Measurements from ENCODE around the gene PGPEP1. TPM values are rescaled to one million over a fixed set of nuclear protein-coding genes. Genes with fewer than 3 reads are reported as not detected.

PGPEP1 gene
- total RNA-seq, 2 donors from 2014 or later: 7.7 to 9.0 TPM

DNA sequence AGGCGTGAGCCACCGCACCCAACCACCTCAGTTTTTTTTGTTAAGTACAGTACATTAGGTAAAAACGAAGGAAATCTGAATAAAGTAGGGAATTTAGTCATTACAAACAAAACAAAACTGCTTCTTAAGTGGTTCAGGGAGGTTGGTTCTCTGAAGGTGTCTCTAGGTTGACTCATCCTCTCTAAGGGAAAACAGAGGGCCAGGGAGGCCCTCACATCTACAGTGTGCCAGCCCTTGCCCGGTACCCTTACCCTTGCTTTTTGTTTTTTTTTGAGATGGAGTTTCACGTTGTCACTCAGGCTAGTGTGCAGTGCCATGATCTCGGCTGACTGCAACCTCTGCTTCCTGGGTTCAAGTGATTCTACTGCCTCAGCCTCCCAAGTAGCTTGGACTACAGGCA is 41.8 kb upstream of the PGPEP1 start:
- H3K4me1 Mint-ChIP-seq: peaks cover 7% of the 10 kb centered on the region

DNA sequence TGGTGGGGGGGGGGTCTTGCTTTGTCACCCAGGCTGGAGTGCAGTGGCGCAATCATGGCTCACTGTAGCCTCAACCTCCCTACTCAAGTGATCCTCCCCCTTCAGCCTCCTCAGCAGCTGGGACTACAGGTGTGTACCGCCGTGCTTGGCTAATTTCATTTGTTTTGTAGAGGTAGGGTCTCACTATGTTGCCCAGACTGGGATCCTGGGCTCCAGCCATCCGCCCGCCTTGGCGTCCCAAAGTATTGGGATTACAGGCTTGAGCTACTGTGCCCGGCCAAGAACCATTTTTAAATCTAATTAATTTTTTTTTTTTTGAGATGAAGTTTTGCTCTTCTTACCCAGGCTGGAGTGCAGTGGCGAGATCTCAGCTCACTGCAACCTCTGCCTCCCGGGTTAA is 40.7 kb upstream of the PGPEP1 start:
- TF ChIP-seq, protein P1, sequence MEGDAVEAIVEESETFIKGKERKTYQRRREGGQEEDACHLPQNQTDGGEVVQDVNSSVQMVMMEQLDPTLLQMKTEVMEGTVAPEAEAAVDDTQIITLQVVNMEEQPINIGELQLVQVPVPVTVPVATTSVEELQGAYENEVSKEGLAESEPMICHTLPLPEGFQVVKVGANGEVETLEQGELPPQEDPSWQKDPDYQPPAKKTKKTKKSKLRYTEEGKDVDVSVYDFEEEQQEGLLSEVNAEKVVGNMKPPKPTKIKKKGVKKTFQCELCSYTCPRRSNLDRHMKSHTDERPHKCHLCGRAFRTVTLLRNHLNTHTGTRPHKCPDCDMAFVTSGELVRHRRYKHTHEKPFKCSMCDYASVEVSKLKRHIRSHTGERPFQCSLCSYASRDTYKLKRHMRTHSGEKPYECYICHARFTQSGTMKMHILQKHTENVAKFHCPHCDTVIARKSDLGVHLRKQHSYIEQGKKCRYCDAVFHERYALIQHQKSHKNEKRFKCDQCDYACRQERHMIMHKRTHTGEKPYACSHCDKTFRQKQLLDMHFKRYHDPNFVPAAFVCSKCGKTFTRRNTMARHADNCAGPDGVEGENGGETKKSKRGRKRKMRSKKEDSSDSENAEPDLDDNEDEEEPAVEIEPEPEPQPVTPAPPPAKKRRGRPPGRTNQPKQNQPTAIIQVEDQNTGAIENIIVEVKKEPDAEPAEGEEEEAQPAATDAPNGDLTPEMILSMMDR (conservative IDR thresholded peaks at IDR 0.05): no peak
- Mint-ChIP-seq H3K4me1 (peaks cover 10% of the 10 kb centered on the region), H3K36me3 (ENCODE audit: low read depth) (no peaks in the 10 kb centered on the region), H3K4me3 (no peak overlapping the region), H3K27me3 (ENCODE audit: insufficient read depth) (no peaks in the 10 kb centered on the region), H3K27ac (no peak overlapping the region), H3K9me3 (no peaks in the 10 kb centered on the region)
- peaks cover 3% of the 10 kb centered on the region for H3K4me1 ChIP-seq (ENCODE audit: control insufficient read depth, insufficient read depth, low read length)
- DNase-seq: no peak
- no peaks in the 10 kb centered on the region for H3K9me3 ChIP-seq (ENCODE audit: control insufficient read depth, low read length)
- H3K27ac ChIP-seq (ENCODE audit: low read depth, low read length): no peak overlapping the region
- WGBS, 2 experiments (ENCODE audit: insufficient coverage in 1 of 2, insufficient read length in 1 of 2): 93 to 96% methylated on average over 4 to 9 of the region's 9 CpGs
- no peaks in the 10 kb centered on the region for H3K27me3 ChIP-seq (ENCODE audit: control insufficient read depth, insufficient read depth, low read length, poor library complexity, severe bottlenecking)
- H3K36me3 ChIP-seq (ENCODE audit: control insufficient read depth, insufficient read depth, low read length): no peaks in the 10 kb centered on the region
- no peak overlapping the region for H3K4me3 ChIP-seq (ENCODE audit: low read length)
- no peak overlapping the region for H3K9ac ChIP-seq (ENCODE audit: extremely low read depth, low read length, poor library complexity, severe bottlenecking)

More for the DNA sequence above, 41.8 kb upstream of the PGPEP1 start:
- TF ChIP-seq, protein P1 (conservative IDR thresholded peaks at IDR 0.05): no peak
- Mint-ChIP-seq H3K9me3 (no peaks in the 10 kb centered on the region), H3K27me3 (ENCODE audit: insufficient read depth) (no peaks in the 10 kb centered on the region), H3K4me3 (no peak overlapping the region), H3K36me3 (ENCODE audit: low read depth) (no peaks in the 10 kb centered on the region), H3K27ac (no peak overlapping the region)
- Histone ChIP-seq H3K4me1 (ENCODE audit: control insufficient read depth, insufficient read depth, low read length) (no peaks in the 10 kb centered on the region), H3K4me3 (ENCODE audit: low read length) (no peak overlapping the region), H3K36me3 (ENCODE audit: control insufficient read depth, insufficient read depth, low read length) (no peaks in the 10 kb centered on the region), H3K27ac (ENCODE audit: low read depth, low read length) (no peak overlapping the region), H3K9ac (ENCODE audit: extremely low read depth, low read length, poor library complexity, severe bottlenecking) (no peak overlapping the region), H3K27me3 (ENCODE audit: control insufficient read depth, insufficient read depth, low read length, poor library complexity, severe bottlenecking) (no peaks in the 10 kb centered on the region), H3K9me3 (ENCODE audit: control insufficient read depth, low read length) (no peaks in the 10 kb centered on the region)
- DNase-seq: no peak
- 90 to 91% methylated on average over 2 to 3 of the region's 6 CpGs for WGBS, 2 experiments (ENCODE audit: insufficient coverage in 1 of 2, insufficient read length in 1 of 2)

DNA sequence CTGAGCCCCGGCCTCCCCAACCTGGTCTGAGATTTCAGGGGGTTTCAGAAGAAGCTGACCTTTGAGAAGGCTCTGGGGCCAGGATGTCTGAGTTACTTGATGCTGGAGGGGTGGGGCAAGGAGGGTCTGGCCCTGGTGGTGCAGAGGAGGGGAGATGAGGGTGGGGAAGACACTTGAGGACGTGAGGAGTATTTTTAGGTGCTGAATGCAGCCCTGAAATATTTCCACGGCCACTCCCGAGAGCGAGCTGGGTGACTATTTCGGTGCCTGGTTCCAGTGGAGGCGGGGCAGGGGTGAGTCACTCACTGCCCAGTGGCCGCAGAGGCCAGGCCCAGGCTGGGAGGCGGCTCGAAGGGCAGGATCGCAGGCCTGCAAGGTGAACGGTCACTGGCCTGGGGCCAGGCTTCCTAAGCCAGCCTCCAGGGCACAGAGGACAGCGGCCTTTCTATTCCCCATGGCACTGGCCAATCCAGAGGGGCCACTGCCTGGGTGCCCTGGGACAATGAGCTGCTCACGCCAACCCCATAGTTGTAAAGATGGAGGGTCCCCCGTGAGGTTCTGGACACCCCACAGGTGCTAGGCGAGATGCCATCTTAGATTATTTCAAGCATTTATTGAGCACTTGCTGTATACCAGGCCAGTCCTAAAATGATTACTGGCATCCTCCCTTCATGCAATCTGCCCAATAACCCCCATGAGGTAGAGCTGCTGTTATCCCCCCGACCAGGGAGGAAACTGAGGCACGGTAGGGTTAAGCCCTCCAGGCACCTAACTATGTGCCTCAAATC is 39.3 kb upstream of the PGPEP1 start:
- no peaks in the 10 kb centered on the region for H3K36me3 Mint-ChIP-seq (ENCODE audit: low read depth)
- DNase-seq: peak; percentile 54
- H3K9ac ChIP-seq (ENCODE audit: extremely low read depth, low read length, poor library complexity, severe bottlenecking): no peak overlapping the region
- H3K36me3 ChIP-seq (ENCODE audit: control insufficient read depth, insufficient read depth, low read length): peaks cover 3% of the 10 kb centered on the region
- no peaks in the 10 kb centered on the region for H3K9me3 ChIP-seq (ENCODE audit: control insufficient read depth, low read length)
- no peaks in the 10 kb centered on the region for H3K9me3 Mint-ChIP-seq
- H3K4me1 Mint-ChIP-seq: peaks cover 15% of the 10 kb centered on the region
- TF ChIP-seq, protein P1 (conservative IDR thresholded peaks at IDR 0.05): no peak
- no peak overlapping the region for H3K4me3 ChIP-seq (ENCODE audit: low read length)
- peaks cover 8% of the 10 kb centered on the region for H3K4me1 ChIP-seq (ENCODE audit: control insufficient read depth, insufficient read depth, low read length)
- H3K27me3 Mint-ChIP-seq (ENCODE audit: insufficient read depth): no peaks in the 10 kb centered on the region
- no peak overlapping the region for H3K27ac ChIP-seq (ENCODE audit: low read depth, low read length)
- no peaks in the 10 kb centered on the region for H3K27me3 ChIP-seq (ENCODE audit: control insufficient read depth, insufficient read depth, low read length, poor library complexity, severe bottlenecking)
- H3K4me3 Mint-ChIP-seq: no peak overlapping the region
- H3K27ac Mint-ChIP-seq: no peak overlapping the region
- 86% methylated on average over 14 to 18 of the region's 18 CpGs for WGBS, 2 experiments (ENCODE audit: insufficient coverage in 1 of 2, insufficient read length in 1 of 2)

Measured in endodermal cell (in vitro differentiated cells).